Adipocyte (in vitro differentiated cells): ENCODE data around the gene TSGA10.
"Not testable (repeated sequence)": the region's sequence is repeated elsewhere in the genome, so short reads cannot be mapped to it uniquely, and the experiment has no call there.

Experiments used
- DNase-seq: peaks from one replicate; pipeline ENCODE4 v3.0.0-alpha.2; 2015; ENCODE audit warnings: low read depth
- H3K27me3 ChIP-seq: replicated peaks from 2 replicates; pipeline ENCODE4 v1.7.0; 2013; ENCODE audit warnings: mild to moderate bottlenecking, low read length, moderate library complexity; ENCODE audit not compliant: control insufficient read depth, insufficient read depth
- H3K36me3 ChIP-seq: 2 replicates; pipeline ENCODE4 v1.7.0; 2013; ENCODE audit warnings: low read length, mild to moderate bottlenecking, moderate library complexity; ENCODE audit not compliant: control insufficient read depth, insufficient read depth, severe bottlenecking
- H3K4me1 ChIP-seq: 2 replicates; pipeline ENCODE4 v1.7.0; 2013; ENCODE audit warnings: mild to moderate bottlenecking, low read length, moderate library complexity; ENCODE audit not compliant: control insufficient read depth, insufficient read depth
- H3K4me3 ChIP-seq: 2 replicates; pipeline ENCODE4 v1.7.0; 2013; ENCODE audit warnings: mild to moderate bottlenecking, low read length, moderate library complexity
- H3K9ac ChIP-seq: 2 replicates; pipeline ENCODE4 v1.7.0; 2013; ENCODE audit warnings: mild to moderate bottlenecking, low read length, moderate library complexity
- H3K9me3 ChIP-seq: 2 replicates; pipeline ENCODE4 v1.7.0; 2013; ENCODE audit warnings: mild to moderate bottlenecking, low read length, moderate library complexity; ENCODE audit not compliant: control insufficient read depth

Gene TSGA10

DNA sequence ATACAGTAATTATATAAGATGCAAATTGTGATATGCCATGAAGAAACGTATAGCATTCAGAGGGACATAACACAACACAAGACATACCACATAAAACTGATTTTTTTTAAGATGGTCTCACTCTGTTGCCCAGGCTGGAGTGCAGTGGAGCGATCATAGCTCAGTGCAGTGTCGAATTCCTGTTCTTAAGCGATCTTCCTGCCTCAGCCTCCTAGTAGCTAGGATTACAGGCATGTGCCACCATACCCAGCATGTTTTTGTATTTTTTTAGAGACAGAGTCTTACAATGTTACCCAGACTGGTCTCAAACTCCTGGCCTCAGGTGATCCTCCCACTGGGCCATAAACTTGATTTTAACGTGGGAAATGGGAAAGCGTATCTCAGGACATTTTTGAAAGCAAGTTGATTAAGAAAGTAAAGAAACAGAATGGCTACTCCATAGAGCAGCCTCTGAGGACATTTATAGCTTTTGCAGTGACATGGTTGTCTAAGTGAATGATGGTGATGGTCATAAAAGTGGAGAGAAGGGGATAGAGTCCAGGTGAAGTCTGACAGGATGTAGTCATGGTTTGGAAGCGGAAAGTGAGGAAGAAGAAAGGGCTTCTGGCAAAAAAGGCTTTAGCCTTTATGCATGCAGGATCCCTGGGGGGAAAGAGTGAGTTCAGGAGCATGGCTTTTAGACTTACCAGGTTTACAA is 2.4 kb downstream of the TSGA10 start:
- no peaks in the 10 kb centered on the region for H3K27me3 ChIP-seq
- H3K4me1 ChIP-seq = peaks cover 33% of the 10 kb centered on the region
- no peak overlapping the region for H3K4me3 ChIP-seq
- no peaks in the 10 kb centered on the region for H3K36me3 ChIP-seq
- H3K9me3 ChIP-seq = no peaks in the 10 kb centered on the region
- no peak overlapping the region for H3K9ac ChIP-seq
- DNase-seq = no peak

DNA sequence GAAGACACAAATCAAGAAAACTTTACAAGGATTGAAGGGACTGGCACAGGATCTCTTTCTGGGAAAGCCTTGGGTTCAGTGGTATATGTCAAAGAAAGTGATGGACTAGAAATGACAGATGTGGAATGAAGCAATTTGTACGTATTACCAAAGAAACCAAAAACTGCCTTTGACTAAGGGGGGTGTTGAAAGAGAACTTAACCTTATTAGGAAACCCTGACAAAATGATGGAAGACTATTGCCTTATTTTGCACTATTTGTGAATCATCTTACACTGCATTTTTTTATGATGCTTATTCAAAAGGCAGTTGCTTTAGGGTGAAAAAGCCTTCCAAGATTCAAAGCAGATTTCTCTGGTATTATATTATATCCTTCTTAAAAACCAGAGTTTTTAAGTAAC is 4.0 kb downstream of the TSGA10 start:
- H3K27me3 ChIP-seq = no peaks in the 10 kb centered on the region
- no peak overlapping the region for H3K9ac ChIP-seq
- H3K4me1 ChIP-seq = peaks cover 30% of the 10 kb centered on the region
- H3K4me3 ChIP-seq = no peak overlapping the region
- no peak for DNase-seq
- no peaks in the 10 kb centered on the region for H3K36me3 ChIP-seq
- no peaks in the 10 kb centered on the region for H3K9me3 ChIP-seq

DNA sequence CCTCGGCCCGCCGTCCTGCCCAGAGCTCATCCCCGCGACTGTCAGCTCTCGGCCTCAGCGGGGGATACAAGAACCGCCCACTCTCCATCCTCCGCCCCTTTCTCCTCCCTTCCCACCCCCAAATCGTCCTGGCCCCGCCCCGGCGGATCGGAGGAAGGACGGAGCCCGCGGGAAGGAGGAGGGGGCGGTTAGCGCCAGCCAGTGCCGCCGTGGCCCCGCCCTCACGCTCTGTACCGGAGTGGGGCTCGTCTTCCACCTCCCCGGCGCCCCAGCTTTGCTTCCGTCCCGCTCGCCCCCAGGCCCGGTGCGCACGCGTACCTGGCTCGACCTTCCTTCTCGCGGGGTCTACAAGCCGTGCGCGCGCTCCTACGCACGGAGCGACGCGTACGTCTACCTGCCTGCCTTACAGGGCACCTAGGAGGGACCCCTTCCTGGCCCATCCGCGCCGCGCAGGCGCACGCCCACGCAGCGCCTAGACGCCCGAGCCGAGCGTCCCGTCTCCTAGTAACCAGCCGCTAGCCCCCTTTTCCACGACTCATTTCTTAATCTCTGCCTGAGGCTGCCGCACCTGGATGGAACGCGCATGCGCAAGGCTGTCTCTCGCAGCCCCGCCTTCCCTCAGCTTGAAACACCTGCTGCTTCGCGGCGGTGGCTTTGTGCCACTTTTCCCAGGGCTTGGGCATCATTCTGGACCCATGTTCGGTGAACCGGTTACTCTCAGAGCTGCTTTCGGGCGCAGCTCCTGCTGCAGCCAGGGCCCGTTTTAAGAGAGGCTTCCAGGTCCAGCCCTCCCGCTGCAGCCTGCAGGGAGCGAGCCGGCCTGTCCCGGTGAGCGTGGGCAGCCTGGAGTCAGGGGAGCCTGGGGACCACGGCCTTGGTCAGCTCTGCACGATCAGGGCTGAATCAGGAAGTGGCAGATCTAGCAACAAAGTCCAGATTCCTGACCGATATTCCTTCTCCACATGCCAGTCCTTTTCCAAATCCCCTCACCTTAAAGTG is 13.3 kb downstream of the TSGA10 start, which contains the start of gene C2orf15:
Gene C2orf15, plus strand, starts transcription at position 598 of the 999 bp plus-strand sequence. CDS start 8,852 bp downstream, outside the sequence.
- Histone ChIP-seq H3K36me3 (no peaks in the 10 kb centered on the region), H3K9me3 (no peaks in the 10 kb centered on the region), H3K27me3 (no peaks in the 10 kb centered on the region), H3K4me3 (peak within 1 kb of the TSS; percentile 95), H3K9ac (peak within 1 kb of the TSS; percentile 77), H3K4me1 (peaks cover 10% of the 10 kb centered on the region)
- DNase-seq = peak; percentile 92

DNA sequence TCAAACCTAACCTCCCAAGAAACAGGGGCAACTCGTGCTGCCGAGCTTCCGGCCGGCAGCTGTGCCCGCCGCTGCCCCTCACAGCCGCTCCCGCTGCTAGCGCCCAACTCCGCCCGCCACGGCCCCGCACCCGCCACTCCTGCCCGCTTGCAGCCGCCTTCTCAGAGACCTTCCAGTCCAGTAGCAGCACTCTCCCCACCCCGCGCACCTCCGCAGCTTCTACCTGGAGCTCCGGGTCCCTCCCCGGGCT is 14.0 kb downstream of the TSGA10 start:
- peak; percentile 63 for DNase-seq
- peak overlapping the region; percentile 95 for H3K4me3 ChIP-seq
- no peaks in the 10 kb centered on the region for H3K36me3 ChIP-seq
- no peaks in the 10 kb centered on the region for H3K9me3 ChIP-seq
- H3K4me1 ChIP-seq = peaks cover 10% of the 10 kb centered on the region
- H3K27me3 ChIP-seq = no peaks in the 10 kb centered on the region
- H3K9ac ChIP-seq = peak overlapping the region; percentile 77

DNA sequence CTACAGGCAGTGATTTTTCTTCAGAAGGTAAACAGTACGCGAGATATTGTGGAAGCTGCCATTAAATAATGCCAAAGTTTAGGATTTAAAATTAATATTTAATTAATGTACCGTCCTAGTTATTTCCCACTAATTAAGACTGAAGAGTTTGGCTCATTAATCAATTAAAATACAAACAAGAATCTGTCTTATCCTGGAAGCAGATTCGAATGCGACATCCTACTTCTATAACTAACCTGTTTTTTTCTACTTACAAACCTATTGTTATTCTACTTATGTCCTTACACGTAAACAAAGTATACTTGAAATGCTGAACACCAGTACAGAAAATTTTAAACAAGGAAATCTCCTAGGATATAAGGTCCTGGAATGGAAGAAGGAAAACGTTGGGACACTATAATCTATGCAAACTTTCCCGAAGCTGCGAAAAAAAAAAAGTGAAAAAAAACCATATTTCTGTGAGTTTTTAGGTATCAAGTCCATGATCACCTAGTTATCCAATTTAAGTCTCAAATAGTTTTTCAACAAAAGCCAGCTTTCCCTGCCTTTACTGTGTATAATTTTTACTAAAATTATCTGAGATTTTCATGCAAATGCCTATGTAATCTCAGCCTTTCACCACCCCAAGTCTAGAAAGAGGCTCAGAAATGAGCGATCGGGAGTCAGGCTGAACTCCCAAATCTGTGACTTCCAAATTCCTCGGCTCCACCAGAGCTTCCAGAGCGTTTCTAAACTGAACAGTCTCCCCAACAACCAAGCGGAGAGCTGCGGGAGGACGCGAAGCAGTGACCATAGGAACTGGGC is 14.5 kb downstream of the TSGA10 start:
- no peaks in the 10 kb centered on the region for H3K27me3 ChIP-seq
- H3K4me1 ChIP-seq = peaks cover 10% of the 10 kb centered on the region
- no peak for DNase-seq
- no peaks in the 10 kb centered on the region for H3K9me3 ChIP-seq
- peak overlapping the region; percentile 95 for H3K4me3 ChIP-seq
- H3K9ac ChIP-seq = peak overlapping the region; percentile 77
- no peaks in the 10 kb centered on the region for H3K36me3 ChIP-seq

DNA sequence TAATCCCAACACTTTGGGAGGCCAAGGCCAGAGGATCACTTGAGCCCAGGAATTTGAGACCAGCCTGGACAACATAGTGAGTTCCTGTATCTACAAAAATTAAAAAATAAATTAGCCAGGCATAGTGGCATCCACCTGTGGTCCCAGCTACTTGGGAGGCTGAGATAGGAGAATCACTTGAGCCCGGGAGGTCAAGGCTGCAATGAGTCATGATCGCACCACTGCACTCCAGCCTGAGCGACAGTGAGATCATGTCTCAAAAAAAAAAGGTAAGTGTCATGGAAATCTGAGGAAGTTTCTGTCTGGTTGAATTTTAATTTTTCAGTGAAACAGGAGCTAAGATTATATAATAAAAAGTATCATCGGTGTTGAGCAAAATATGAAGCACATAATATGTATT is 15.7 kb downstream of the TSGA10 start:
- DNase-seq = no peak
- Histone ChIP-seq H3K9ac (no peak overlapping the region), H3K36me3 (no peaks in the 10 kb centered on the region), H3K4me1 (peaks cover 10% of the 10 kb centered on the region), H3K4me3 (no peak overlapping the region), H3K9me3 (no peaks in the 10 kb centered on the region), H3K27me3 (no peaks in the 10 kb centered on the region)

DNA sequence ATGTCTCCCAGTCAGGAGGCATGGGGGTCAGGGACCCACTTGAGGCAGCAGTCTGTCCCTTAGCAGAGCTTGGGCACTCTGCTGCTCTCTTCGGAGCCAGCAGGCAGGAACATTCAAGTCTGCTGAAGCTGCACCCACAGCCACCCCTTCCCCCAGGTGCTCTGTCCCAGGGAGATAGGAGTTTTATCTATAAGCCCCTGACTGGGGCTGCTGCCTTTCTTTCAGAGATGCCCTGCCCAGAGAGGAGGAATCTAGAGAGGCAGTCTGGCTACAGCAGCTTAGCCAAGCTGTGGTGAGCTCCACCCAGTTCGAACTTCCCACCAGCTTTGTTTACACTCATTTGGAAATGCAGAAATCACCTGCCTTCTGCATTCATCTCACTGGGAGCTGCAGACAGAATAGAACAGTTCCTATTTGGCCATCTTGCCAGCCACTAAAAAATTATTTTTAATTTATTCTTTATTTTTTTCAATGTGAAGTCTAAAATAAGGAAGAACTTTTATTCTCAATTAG is 19.6 kb downstream of the TSGA10 start:
- H3K9ac ChIP-seq, H3K9me3 ChIP-seq, H3K27me3 ChIP-seq, DNase-seq, H3K4me3 ChIP-seq, H3K36me3 ChIP-seq, H3K4me1 ChIP-seq: not testable (repeated sequence)

DNA sequence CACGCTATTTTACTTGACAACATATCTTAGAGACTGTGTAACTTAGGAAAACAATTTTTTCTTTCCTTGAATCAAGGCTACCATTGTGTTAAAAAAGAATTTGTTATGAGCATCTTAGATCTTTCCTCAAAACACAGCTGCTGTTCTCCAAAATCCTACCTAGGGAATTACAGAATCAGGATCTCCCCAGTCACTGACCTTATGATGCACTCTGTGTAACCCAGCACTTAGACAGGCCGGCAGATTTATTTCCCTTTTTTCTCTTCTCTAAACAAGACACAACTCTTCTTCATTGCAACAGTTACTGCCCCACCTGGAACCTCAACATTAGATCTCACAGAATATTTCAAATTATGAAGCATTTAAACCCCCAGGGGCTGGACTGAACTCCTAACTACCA is 26.8 kb downstream of the TSGA10 start:
- Histone ChIP-seq H3K9me3 (peaks cover 8% of the 10 kb centered on the region), H3K9ac (no peak overlapping the region), H3K27me3 (no peaks in the 10 kb centered on the region), H3K36me3 (peaks cover 14% of the 10 kb centered on the region), H3K4me3 (no peak overlapping the region), H3K4me1 (no peaks in the 10 kb centered on the region)
- no peak for DNase-seq

DNA sequence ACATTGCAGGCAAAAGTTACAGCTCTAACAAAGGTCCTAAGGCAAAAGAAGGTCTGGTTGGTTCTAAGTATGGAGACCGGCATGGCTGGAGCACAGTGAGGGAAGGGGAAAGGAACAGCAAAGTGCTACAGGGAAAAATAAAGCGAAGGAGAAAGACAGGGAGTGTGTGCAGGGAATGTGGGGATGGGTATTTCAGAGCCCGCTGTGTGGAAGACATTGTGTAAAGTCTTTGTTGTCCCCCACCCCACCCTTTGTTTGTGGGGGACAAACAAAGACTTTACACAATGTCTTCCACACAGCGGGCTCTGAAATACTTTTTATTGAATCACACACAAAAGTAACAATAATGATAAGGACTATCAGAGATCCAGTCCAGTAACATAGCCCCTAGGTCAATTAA is 42.1 kb downstream of the TSGA10 start:
- Histone ChIP-seq H3K4me1 (no peaks in the 10 kb centered on the region), H3K9me3 (no peaks in the 10 kb centered on the region), H3K36me3 (no peaks in the 10 kb centered on the region), H3K4me3 (no peak overlapping the region), H3K27me3 (no peaks in the 10 kb centered on the region), H3K9ac (no peak overlapping the region)
- no peak for DNase-seq

DNA sequence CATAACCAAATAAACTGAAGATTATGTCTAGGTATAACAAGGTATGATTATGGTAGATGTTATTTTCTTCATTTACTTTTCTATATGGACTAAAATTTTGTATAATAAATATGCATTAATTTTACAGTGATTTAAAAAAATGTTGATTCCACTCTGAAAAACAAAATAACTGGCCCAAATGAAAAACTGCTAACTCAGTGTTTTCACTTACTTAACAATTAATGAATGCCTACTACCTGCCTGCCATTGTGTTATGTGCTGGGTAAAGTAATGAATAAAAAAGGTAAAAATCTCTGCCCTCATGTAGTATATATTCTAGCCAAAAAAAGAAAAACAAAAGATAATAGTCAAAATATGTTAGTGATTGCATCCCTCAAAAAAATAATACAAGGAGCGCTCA is 42.8 kb downstream of the TSGA10 start:
- H3K36me3 ChIP-seq = no peaks in the 10 kb centered on the region
- DNase-seq = no peak
- H3K9ac ChIP-seq = no peak overlapping the region
- H3K27me3 ChIP-seq = no peaks in the 10 kb centered on the region
- peaks cover 3% of the 10 kb centered on the region for H3K4me1 ChIP-seq
- no peaks in the 10 kb centered on the region for H3K9me3 ChIP-seq
- no peak overlapping the region for H3K4me3 ChIP-seq

DNA sequence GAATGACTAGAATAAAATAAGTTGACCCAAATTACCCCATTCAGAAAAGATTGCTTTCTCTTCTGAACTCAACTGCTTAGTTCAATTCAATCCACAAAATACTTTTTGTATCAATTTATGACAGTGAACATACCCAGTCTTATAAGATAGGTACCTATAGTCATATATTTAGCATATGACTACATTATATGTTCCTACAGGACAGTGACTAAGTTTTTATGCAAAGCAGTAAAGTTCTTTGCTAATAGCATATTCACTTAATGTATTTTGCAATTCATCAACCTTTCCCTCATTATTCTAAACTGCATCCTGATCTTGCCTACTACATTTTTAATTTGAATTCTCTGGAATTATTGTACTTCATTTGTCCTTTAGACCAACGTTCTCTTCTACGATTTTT is 43.5 kb downstream of the TSGA10 start:
- H3K4me1 ChIP-seq = peaks cover 7% of the 10 kb centered on the region
- H3K9ac ChIP-seq = no peak overlapping the region
- H3K9me3 ChIP-seq = no peaks in the 10 kb centered on the region
- no peak for DNase-seq
- H3K36me3 ChIP-seq = no peaks in the 10 kb centered on the region
- H3K27me3 ChIP-seq = no peaks in the 10 kb centered on the region
- H3K4me3 ChIP-seq = no peak overlapping the region
